HG03196 (cell line): ENCODE results near the gene COMMD3.

Source experiments
- ATAC-seq: cut with Tn5 transposase; IDR thresholded peaks from one replicate; pipeline ENCODE4 v1.9.1; 2021; ENCODE audit not compliant: unreplicated experiment

Gene COMMD3

DNA sequence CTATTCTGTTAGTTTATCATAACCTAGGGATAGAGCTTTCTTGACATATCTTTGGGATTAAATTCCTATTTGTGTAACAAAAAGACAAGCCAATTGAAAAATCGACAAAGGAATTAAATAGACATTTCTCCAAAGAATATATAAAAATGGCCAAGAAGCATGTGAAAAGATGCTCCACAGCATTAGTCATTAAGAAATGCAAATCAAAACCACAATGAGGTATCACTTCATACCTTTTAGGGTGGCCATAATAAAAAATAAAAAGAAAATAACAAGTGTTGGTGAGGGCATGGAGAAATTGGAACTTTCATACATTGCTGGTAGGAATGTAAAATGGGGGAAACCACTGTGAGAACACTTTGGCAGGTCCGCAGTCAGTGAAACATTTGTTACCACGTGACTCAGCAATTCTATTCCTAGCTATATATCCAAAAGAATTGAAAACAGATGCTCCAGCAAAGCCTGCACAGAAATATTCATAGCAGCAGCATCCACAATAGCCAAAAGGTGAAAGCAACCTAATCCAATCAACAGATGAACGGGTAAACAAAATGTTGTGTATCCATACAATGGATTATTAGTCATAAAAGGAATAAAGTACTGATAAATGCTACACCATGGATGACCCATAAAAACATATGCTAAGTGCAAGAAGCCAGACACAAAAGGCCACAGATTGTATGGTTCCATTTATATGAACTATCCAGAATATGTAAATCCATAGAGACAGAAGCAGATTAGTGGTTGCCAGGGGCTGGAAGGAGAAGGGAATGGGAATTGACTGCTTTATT is 49.7 kb downstream of the COMMD3 start:
- ATAC-seq: no peak

DNA sequence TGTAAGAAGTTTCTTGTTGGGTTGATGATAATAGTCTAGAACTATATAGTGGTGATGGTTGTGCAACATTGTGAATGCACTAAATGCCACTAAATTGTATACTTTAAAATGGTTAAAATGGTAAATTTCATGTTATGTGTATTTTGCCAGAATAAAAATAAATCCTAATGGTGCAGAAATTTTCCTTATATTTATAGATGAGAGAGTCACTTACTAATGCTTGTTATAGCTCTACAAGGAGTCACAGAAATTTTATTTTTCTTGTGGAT is 50.2 kb downstream of the COMMD3 start:
- no peak for ATAC-seq

DNA sequence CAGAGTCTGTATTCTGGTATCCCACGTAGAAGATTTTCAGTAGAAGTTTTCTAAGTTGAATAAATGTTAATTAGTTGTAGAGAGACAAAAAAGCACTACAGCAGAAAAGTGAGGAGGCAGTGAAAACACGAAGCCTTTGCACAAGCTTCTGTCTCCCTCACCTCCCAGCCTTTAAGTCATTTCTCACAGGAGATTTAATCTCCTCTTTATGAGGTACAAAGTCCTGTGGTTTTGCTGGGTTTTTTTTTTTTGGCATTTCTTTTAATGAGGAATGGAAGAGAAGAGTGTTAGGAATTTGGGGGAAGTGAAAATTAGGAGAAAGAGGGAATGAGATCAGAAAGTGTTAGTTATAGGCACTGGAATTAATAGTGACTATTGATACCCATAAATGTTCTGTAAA is 50.6 kb downstream of the COMMD3 start:
- no peak for ATAC-seq

DNA sequence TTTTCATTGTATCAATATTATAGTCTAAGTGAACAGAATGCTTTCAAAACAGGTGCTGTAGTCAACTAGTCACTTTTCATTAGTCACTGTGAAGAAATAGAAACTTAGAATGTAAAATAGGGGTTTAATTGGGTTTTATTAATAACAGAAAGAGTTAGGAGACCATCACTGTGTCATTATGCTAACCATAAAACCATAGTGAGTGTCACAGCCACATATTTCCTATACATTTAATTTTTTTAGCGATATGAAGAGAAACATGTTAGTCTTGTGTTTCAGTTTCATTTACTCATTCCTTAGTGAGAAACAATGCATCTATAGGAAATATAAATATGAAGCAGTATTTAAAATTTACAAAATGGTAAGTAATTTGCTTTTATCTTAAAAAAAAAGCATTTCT is 51.3 kb downstream of the COMMD3 start:
- no peak for ATAC-seq

DNA sequence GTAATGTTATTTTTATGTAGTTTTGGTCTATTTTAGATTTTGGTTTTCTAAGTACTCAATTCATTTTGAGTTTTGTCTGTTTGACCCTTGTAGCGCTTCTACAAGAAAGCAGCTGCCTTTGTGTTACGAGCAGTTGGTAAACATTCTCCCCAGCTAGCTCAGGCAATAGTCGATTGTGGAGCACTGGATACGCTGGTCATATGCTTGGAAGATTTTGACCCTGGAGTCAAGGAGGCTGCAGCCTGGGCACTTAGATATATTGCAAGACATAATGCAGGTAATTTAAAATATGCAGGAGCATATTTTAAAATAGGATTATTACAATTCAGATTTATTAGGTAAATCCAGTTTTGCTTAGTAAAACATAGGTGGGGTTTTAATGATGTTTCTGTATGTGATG is 52.2 kb downstream of the COMMD3 start:
- no peak for ATAC-seq

DNA sequence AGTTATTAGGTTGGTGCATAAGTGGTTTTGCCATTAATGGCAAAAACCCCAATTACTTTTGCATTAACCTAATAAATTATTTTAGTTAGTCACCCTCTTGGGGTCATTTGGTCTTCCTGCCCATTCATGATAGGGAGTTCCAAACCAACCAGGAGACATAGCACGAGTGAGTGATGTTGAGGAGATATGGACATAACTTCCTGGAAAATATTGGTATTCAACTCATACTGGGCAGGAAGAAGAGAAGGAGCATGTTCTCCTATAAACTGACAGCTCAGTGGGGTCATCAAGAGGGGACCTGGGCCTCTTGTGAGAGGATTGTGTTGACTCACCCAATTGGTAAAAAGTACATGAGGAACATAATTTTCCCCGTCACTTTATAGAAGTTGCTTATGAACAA is 52.8 kb downstream of the COMMD3 start:
- ATAC-seq: no peak

DNA sequence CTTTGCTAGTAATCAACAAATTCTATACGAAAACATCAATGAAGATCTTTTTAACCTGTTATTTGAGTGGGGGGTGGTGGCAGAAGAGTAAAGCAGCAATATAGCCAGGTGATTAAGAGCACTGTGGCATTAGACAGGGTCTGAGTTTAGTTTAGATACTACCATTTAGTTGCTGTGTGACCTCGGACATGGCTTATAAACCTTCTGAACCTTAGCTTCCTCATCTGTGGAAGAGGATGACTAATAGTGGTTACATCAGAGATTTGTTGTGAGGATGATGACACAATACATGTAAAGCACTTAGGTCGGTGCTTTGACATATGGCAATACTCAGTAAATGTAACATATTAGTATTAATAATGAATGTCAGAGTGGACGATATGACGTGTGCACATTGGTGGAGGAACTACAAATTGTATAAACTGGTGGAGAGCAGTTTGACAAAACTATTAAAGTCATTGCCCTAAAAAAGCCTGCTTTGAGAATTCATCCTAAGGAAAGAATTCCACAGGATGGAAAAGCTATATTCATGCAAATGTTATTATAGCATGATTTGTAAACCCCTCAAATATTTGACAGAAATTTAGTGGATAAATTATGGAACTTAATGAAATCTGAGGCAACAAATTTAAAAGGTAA is 53.4 kb downstream of the COMMD3 start:
- no peak for ATAC-seq
